Tibial nerve (tissue), 4 donors: ENCODE measurements around the gene FXYD1.

Experiments used
- CTCF ChIP-seq, 5 experiments: fragments of 200-600 bp in 3 of 5; fragments of 450-650 bp in 2 of 5; sonication (generic) in 3 of 5; IDR thresholded peaks; one replicate each; pipeline ENCODE4 v1.5.1; 2016 to 2019; ENCODE audit warnings: antibody characterized with exemption in 5 of 5, mild to moderate bottlenecking in 3 of 5, moderate library complexity in 2 of 5
- EP300 ChIP-seq, 2 donors: sonication (generic); formaldehyde crosslinking; IDR thresholded peaks; one replicate each; pipeline ENCODE4 v1.6.1; 2017; ENCODE audit warnings: antibody characterized with exemption in 2 of 2, mild to moderate bottlenecking in 1 of 2
- POLR2A ChIP-seq, 2 donors: fragments of 450-650 bp; IDR thresholded peaks; one replicate each; pipeline ENCODE4 v1.6.1; 2017; ENCODE audit warnings: antibody characterized with exemption in 2 of 2, mild to moderate bottlenecking in 2 of 2, moderate library complexity in 2 of 2

GRCh38 chr19:35156673-35157014 lies 18.0 kb downstream of the FXYD1 start:
- TF ChIP-seq CTCF (IDR thresholded peaks at IDR 0.05) (no peak), POLR2A (IDR thresholded peaks at IDR 0.05) (no peak), EP300 (IDR thresholded peaks at IDR 0.05) (no peak)
